Measurements from ENCODE around the gene TRIP6.

The TRIP6 gene

GRCh38 chr7:100890653-100891567, 23.7 kb downstream of the TRIP6 start:
- Histone ChIP-seq H2AFZ (ENCODE audit: low read depth, low read length) (peak overlapping the region; percentile 90), H3K4me2 (ENCODE audit: insufficient read depth, low read length) (peak overlapping the region; percentile 100), H3K36me3 (ENCODE audit: insufficient read depth, low read length) (peaks cover 35% of the 10 kb centered on the region), H3K9ac (ENCODE audit: low read depth, low read length) (peak overlapping the region; percentile 61), H3K27ac (ENCODE audit: low read length) (no peak overlapping the region), H3K4me1 (ENCODE audit: insufficient read depth, low read length) (peaks cover 48% of the 10 kb centered on the region), H4K20me1 (ENCODE audit: insufficient read depth, low read length) (peaks cover 25% of the 10 kb centered on the region), H3K27me3 (ENCODE audit: insufficient read depth, low read length, poor library complexity) (peaks cover 15% of the 10 kb centered on the region), H3K79me2 (ENCODE audit: insufficient read depth, low read length) (peaks cover 16% of the 10 kb centered on the region), H3K4me3 (ENCODE audit: low read depth in 1 of 2, low read length in 2 of 2) (peak overlapping the region in 1 of 2 experiments; percentile 83; a peak in 2 of 4 replicates), H3K9me3 (ENCODE audit: insufficient read depth, low read length, severe bottlenecking) (no peaks in the 10 kb centered on the region)
- ATAC-seq (ENCODE audit: insufficient read depth, low read depth), result no peak
- TF ChIP-seq CTCF (IDR thresholded peaks at IDR 0.05; ENCODE audit: borderline replicate concordance, extremely low read depth, low read length, poor library complexity, severe bottlenecking) (no peak), EZH2 (IDR thresholded peaks at IDR 0.05; ENCODE audit: borderline replicate concordance, low read depth, low read length, severe bottlenecking) (no peak)
- no peak for DNase-seq

GRCh38 chr7:100891568-100892247, 24.5 kb downstream of the TRIP6 start:
- Histone ChIP-seq H3K4me3 (ENCODE audit: low read depth in 1 of 2, low read length in 2 of 2) (no peak overlapping the region), H3K4me2 (ENCODE audit: insufficient read depth, low read length) (no peak overlapping the region), H3K27me3 (ENCODE audit: insufficient read depth, low read length, poor library complexity) (peaks cover 15% of the 10 kb centered on the region), H3K4me1 (ENCODE audit: insufficient read depth, low read length) (peaks cover 40% of the 10 kb centered on the region), H3K27ac (ENCODE audit: low read length) (no peak overlapping the region), H4K20me1 (ENCODE audit: insufficient read depth, low read length) (peaks cover 17% of the 10 kb centered on the region), H3K79me2 (ENCODE audit: insufficient read depth, low read length) (peaks cover 13% of the 10 kb centered on the region), H3K9me3 (ENCODE audit: insufficient read depth, low read length, severe bottlenecking) (no peaks in the 10 kb centered on the region), H3K36me3 (ENCODE audit: insufficient read depth, low read length) (peaks cover 27% of the 10 kb centered on the region), H3K9ac (ENCODE audit: low read depth, low read length) (no peak overlapping the region), H2AFZ (ENCODE audit: low read depth, low read length) (no peak overlapping the region)
- TF ChIP-seq EZH2 (IDR thresholded peaks at IDR 0.05; ENCODE audit: borderline replicate concordance, low read depth, low read length, severe bottlenecking) (no peak), CTCF (IDR thresholded peaks at IDR 0.05; ENCODE audit: borderline replicate concordance, extremely low read depth, low read length, poor library complexity, severe bottlenecking) (no peak)
- no peak for ATAC-seq (ENCODE audit: insufficient read depth, low read depth)
- no peak for DNase-seq

GRCh38 chr7:100892364-100893317, 25.5 kb downstream of the TRIP6 start:
- no peak overlapping the region for H3K27ac ChIP-seq (ENCODE audit: low read length)
- H3K9me3 ChIP-seq (ENCODE audit: insufficient read depth, low read length, severe bottlenecking), result no peaks in the 10 kb centered on the region
- ATAC-seq (ENCODE audit: insufficient read depth, low read depth), result no peak
- H2AFZ ChIP-seq (ENCODE audit: low read depth, low read length), result no peak overlapping the region
- H3K4me2 ChIP-seq (ENCODE audit: insufficient read depth, low read length), result no peak overlapping the region
- no peak overlapping the region for H3K9ac ChIP-seq (ENCODE audit: low read depth, low read length)
- H3K4me3 ChIP-seq (ENCODE audit: low read depth in 1 of 2, low read length in 2 of 2), result no peak overlapping the region
- H3K4me1 ChIP-seq (ENCODE audit: insufficient read depth, low read length), result peaks cover 31% of the 10 kb centered on the region
- H3K27me3 ChIP-seq (ENCODE audit: insufficient read depth, low read length, poor library complexity), result peaks cover 15% of the 10 kb centered on the region
- TF ChIP-seq CTCF (IDR thresholded peaks at IDR 0.05; ENCODE audit: borderline replicate concordance, extremely low read depth, low read length, poor library complexity, severe bottlenecking), result no peak
- no peak for TF ChIP-seq EZH2 (IDR thresholded peaks at IDR 0.05; ENCODE audit: borderline replicate concordance, low read depth, low read length, severe bottlenecking)
- peaks cover 18% of the 10 kb centered on the region for H3K36me3 ChIP-seq (ENCODE audit: insufficient read depth, low read length)
- no peak for DNase-seq
- H4K20me1 ChIP-seq (ENCODE audit: insufficient read depth, low read length), result peaks cover 10% of the 10 kb centered on the region
- peaks cover 13% of the 10 kb centered on the region for H3K79me2 ChIP-seq (ENCODE audit: insufficient read depth, low read length)

Measured in DND-41 (cell line).